IMR-90 (cell line): ENCODE results near the gene CCDC87. TPM values are rescaled to one million over a fixed set of nuclear protein-coding genes. Genes with fewer than 3 reads are reported as not detected.

Experiments
- ATAC-seq: fragments of 200-7000 bp; cut with Tn5 transposase; 2 replicates; pipeline ENCODE4 v1.9.1; 2020; ENCODE audit warnings: low read depth, mild to moderate bottlenecking, moderate library complexity
- BruUV-seq: library from RNA; stranded (reverse); fragments of 400-500 nt; replicated peaks from 2 replicates; lab custom pipeline; 2021; lab: Mats Ljungman, UMichigan
- CTCF ChIA-PET: fragments of 300-600 bp; formaldehyde crosslinking; extraction: SDS; loops from one replicate; lab custom pipeline; 2021; ENCODE audit warnings: antibody characterized with exemption; lab: Yijun Ruan, JAX
- POLR2A ChIA-PET: fragments of 300-600 bp; sonication (Branson Sonifier 250); formaldehyde crosslinking; loops from one replicate; lab custom pipeline; 2022; ENCODE audit warnings: antibody characterized with exemption; ENCODE audit not compliant: unreplicated experiment; lab: Charles Lee
- DNase-seq: peaks from one replicate; pipeline ENCODE4 v3.0.0; 2013
- H2AFZ ChIP-seq: replicated peaks from 2 replicates; pipeline ENCODE3; 2013; ENCODE audit warnings: low read length, mild to moderate bottlenecking; ENCODE audit not compliant: poor library complexity
- H2AK5ac ChIP-seq: 2 replicates; pipeline ENCODE4 v1.6.1; 2013; ENCODE audit warnings: low read depth, low read length, inconsistent platforms
- H2AK9ac ChIP-seq: replicated peaks from 2 replicates; pipeline ENCODE3; 2013; ENCODE audit warnings: mild to moderate bottlenecking, low read depth, low read length, moderate library complexity; ENCODE audit not compliant: poor library complexity
- H2BK120ac ChIP-seq: 2 replicates; pipeline ENCODE4 v1.6.1; 2013; ENCODE audit warnings: low read depth, low read length, inconsistent platforms
- H2BK15ac ChIP-seq: 3 replicates; pipeline ENCODE4 v1.6.1; 2013; ENCODE audit warnings: low read depth, low read length, inconsistent platforms
- H2BK20ac ChIP-seq: 2 replicates; pipeline ENCODE4 v1.6.1; 2013; ENCODE audit warnings: low read depth, mild to moderate bottlenecking, inconsistent platforms, low read length, moderate library complexity
- H2BK5ac ChIP-seq: 2 replicates; pipeline ENCODE4 v1.6.1; 2013; ENCODE audit warnings: mild to moderate bottlenecking, low read depth, low read length, inconsistent platforms; ENCODE audit not compliant: poor library complexity, severe bottlenecking
- H3K14ac ChIP-seq: replicated peaks from 2 replicates; pipeline ENCODE4 v1.6.1; 2013; ENCODE audit warnings: low read depth, low read length, inconsistent platforms
- H3K18ac ChIP-seq: 2 replicates; pipeline ENCODE4 v1.6.1; 2013; ENCODE audit warnings: low read depth, low read length, control low read depth
- H3K23ac ChIP-seq: 2 replicates; pipeline ENCODE4 v1.6.1; 2013; ENCODE audit warnings: low read depth, low read length, inconsistent platforms
- H3K27ac ChIP-seq: 2 replicates; pipeline ENCODE4 v1.5.1; 2013; ENCODE audit warnings: mild to moderate bottlenecking, control low read depth, low read length; ENCODE audit not compliant: insufficient read depth
- H3K27me3 ChIP-seq: 2 replicates; pipeline ENCODE4 v1.6.1; 2013; ENCODE audit warnings: low read length; ENCODE audit not compliant: control insufficient read depth, insufficient read depth
- H3K36me3 ChIP-seq: 2 replicates; pipeline ENCODE4 v1.6.1; 2013; ENCODE audit warnings: low read length, mixed read lengths; ENCODE audit not compliant: control insufficient read depth, insufficient read depth
- H3K4ac ChIP-seq: 2 replicates; pipeline ENCODE4 v1.6.1; 2013; ENCODE audit warnings: low read depth, low read length, inconsistent platforms
- H3K4me1 ChIP-seq: 2 replicates; pipeline ENCODE4 v1.6.1; 2013; ENCODE audit warnings: low read length, mixed read lengths; ENCODE audit not compliant: control insufficient read depth, insufficient read depth
- H3K4me2 ChIP-seq: 2 replicates; pipeline ENCODE4 v1.6.1; 2013; ENCODE audit warnings: low read depth, mild to moderate bottlenecking, control low read depth, low read length, moderate library complexity
- H3K4me3 ChIP-seq: 2 replicates; pipeline ENCODE4 v1.5.1; 2013; ENCODE audit warnings: low read depth, mild to moderate bottlenecking, control low read depth, low read length, moderate library complexity; ENCODE audit not compliant: insufficient read depth
- H3K56ac ChIP-seq: 2 replicates; pipeline ENCODE4 v1.6.1; 2013; ENCODE audit warnings: low read length, inconsistent platforms; ENCODE audit not compliant: insufficient read depth; ENCODE audit errors: extremely low read depth
- H3K79me1 ChIP-seq, 2 experiments: 2 replicates each; pipeline ENCODE4 v1.6.1; 2013; ENCODE audit warnings: low read length in 2 of 2, inconsistent platforms in 1 of 2, low read depth in 1 of 2
- H3K9ac ChIP-seq: 2 replicates; pipeline ENCODE4 v1.6.1; 2013; ENCODE audit warnings: low read depth, low read length, control low read depth
- H3K9me1 ChIP-seq: 2 replicates; pipeline ENCODE4 v1.6.1; 2013; ENCODE audit warnings: low read length, inconsistent platforms; ENCODE audit not compliant: insufficient read depth
- H3K9me3 ChIP-seq: 2 replicates; pipeline ENCODE4 v1.6.1; 2013; ENCODE audit warnings: low read length; ENCODE audit not compliant: control insufficient read depth, insufficient read depth
- H4K20me1 ChIP-seq: 2 replicates; pipeline ENCODE4 v1.6.1; 2013; ENCODE audit warnings: low read length, inconsistent platforms; ENCODE audit not compliant: insufficient read depth
- H4K5ac ChIP-seq: 2 replicates; pipeline ENCODE4 v1.6.1; 2013; ENCODE audit warnings: mild to moderate bottlenecking, low read depth, low read length, control low read depth
- H4K8ac ChIP-seq, 2 experiments: 2 replicates each; pipeline ENCODE4 v1.6.1; 2013; ENCODE audit warnings: low read depth in 2 of 2, low read length in 2 of 2, control low read depth in 1 of 2, inconsistent platforms in 1 of 2
- H4K91ac ChIP-seq: 2 replicates; pipeline ENCODE4 v1.6.1; 2013; ENCODE audit warnings: low read depth, low read length, inconsistent platforms; ENCODE audit not compliant: insufficient read depth
- BHLHE40 ChIP-seq: fragments of 150-350 bp; IDR thresholded peaks from 2 replicates; pipeline ENCODE4 v1.6.1; 2016; ENCODE audit warnings: mild to moderate bottlenecking, low read depth, low read length
- CEBPB ChIP-seq: IDR thresholded peaks from 2 replicates; pipeline ENCODE4 v1.6.1; 2012; ENCODE audit warnings: low read depth, low read length, improper control_type of control experiment
- CHD1 ChIP-seq: IDR thresholded peaks from 2 replicates; pipeline ENCODE4 v1.6.1; 2012; ENCODE audit warnings: low read depth, low read length, improper control_type of control experiment
- ELK1 ChIP-seq: fragments of 150-350 bp; IDR thresholded peaks from 2 replicates; pipeline ENCODE4 v1.6.1; 2016; ENCODE audit warnings: low read depth, mild to moderate bottlenecking, low read length, moderate library complexity, borderline replicate concordance
- FOS ChIP-seq: fragments of 150-350 bp; IDR thresholded peaks from 2 replicates; pipeline ENCODE4 v1.6.1; 2016; ENCODE audit warnings: low read depth, low read length
- MAFK ChIP-seq: IDR thresholded peaks from 2 replicates; pipeline ENCODE4 v1.6.1; 2012; ENCODE audit warnings: low read depth, low read length, improper control_type of control experiment
- MAZ ChIP-seq: IDR thresholded peaks from 2 replicates; pipeline ENCODE4 v1.6.1; 2012; ENCODE audit warnings: low read depth, mild to moderate bottlenecking, low read length, improper control_type of control experiment, moderate library complexity, borderline replicate concordance
- NFE2L2 ChIP-seq: fragments of 150-350 bp; IDR thresholded peaks from 2 replicates; pipeline ENCODE4 v1.6.1; 2016; ENCODE audit warnings: low read depth, mild to moderate bottlenecking, low read length
- RAD21 ChIP-seq: IDR thresholded peaks from 2 replicates; pipeline ENCODE4 v1.6.1; 2012; ENCODE audit warnings: low read length, improper control_type of control experiment
- RCOR1 ChIP-seq: IDR thresholded peaks from 2 replicates; pipeline ENCODE4 v1.6.1; 2012; ENCODE audit warnings: mild to moderate bottlenecking, low read length, improper control_type of control experiment; ENCODE audit not compliant: insufficient replicate concordance
- SMC3 ChIP-seq: fragments of 150-350 bp; IDR thresholded peaks from 2 replicates; pipeline ENCODE4 v1.6.1; 2016; ENCODE audit warnings: low read depth, mild to moderate bottlenecking, antibody characterized with exemption, low read length, moderate library complexity
- USF2 ChIP-seq: fragments of 150-350 bp; IDR thresholded peaks from 2 replicates; pipeline ENCODE4 v1.6.1; 2017; ENCODE audit warnings: mild to moderate bottlenecking, antibody characterized with exemption, low read length, low read depth
- WGBS, 2 experiments: methylation state at CpG; one replicate each; pipeline versions ENCODE4 v1.1.5 to v1.1.7; 2013; ENCODE audit warnings: missing lambda C conversion rate in 2 of 2; ENCODE audit not compliant: insufficient read length in 1 of 2; ENCODE audit errors: extremely low coverage in 2 of 2; 5-methylcytosine and 5-hydroxymethylcytosine counted together
- dilution Hi-C: fragments of 300-500 bp; cut with HindIII; formaldehyde crosslinking; loops from one replicate; pipeline ENCODE4 v1.14.3; 2018; ENCODE audit warnings: low sequenced_read_pairs; ENCODE audit not compliant: unreplicated experiment
- in situ Hi-C: fragments of 300-500 bp; cut with MboI; formaldehyde crosslinking; loops from 3 replicates; pipeline ENCODE4 v1.14.3; 2019; ENCODE audit warnings: low sequenced_read_pairs, inconsistent platforms, mixed read lengths
- intact Hi-C: fragments of 100-400 bp; cut with micrococcal nuclease; formaldehyde crosslinking; loops from 2 replicates; pipeline ENCODE4 v1.10.0; 2022
- polyA plus RNA-seq, 3 experiments: library from polyadenylated mRNA; depleted of rRNA; stranded (reverse); fragments of >200 nt; gene quantifications; 2 replicates each; pipeline ENCODE4 v1.2.3, GENCODE V29; 2012; ENCODE audit warnings: low replicate concordance in 1 of 3
- total RNA-seq: library from RNA; depleted of rRNA; stranded (reverse); fragments of >200 nt; gene quantifications from 2 replicates; pipeline ENCODE4 v1.2.3, GENCODE V29; 2012

Gene CCDC87
- total and polyA plus RNA-seq, 2 of the 4 experiments (the other 2 are of a cell fraction): 0.18 to 0.19 TPM

- no peak for TF ChIP-seq CHD1
Measured at GRCh38 chr11:66561178-66561974, 31.5 kb downstream of the CCDC87 start (continued).

GRCh38 chr11:66559866-66560676 lies 32.8 kb downstream of the CCDC87 start:
- Histone ChIP-seq H3K4me2 (no peak overlapping the region), H4K5ac (no peak overlapping the region), H3K9me1 (peaks cover 4% of the 10 kb centered on the region; the same call in 1 of the 2 replicates), H3K23ac (no peak overlapping the region), H2BK15ac (no peak overlapping the region), H3K4me1 (peaks cover 2% of the 10 kb centered on the region; the same call in 1 of the 2 replicates), H2AK9ac (no peak overlapping the region), H4K20me1 (no peaks in the 10 kb centered on the region), H2BK120ac (no peak overlapping the region), H3K27me3 (peaks cover 29% of the 10 kb centered on the region), H2BK20ac (no peak overlapping the region), H3K9me3 (no peaks in the 10 kb centered on the region), H3K4me3 (no peak overlapping the region), H3K18ac (no peak overlapping the region), H3K4ac (no peak overlapping the region), H4K8ac (no peak overlapping the region), H2AFZ (peak overlapping the region; percentile 5), H3K56ac (no peak overlapping the region), H2BK5ac (no peak overlapping the region), H3K14ac (no peak overlapping the region), H4K91ac (no peak overlapping the region), H3K27ac (no peak overlapping the region), H2AK5ac (no peak overlapping the region), H3K9ac (no peak overlapping the region), H3K79me1 (no peaks in the 10 kb centered on the region), H3K36me3 (no peaks in the 10 kb centered on the region)
- DNase-seq (no peak), ATAC-seq (no peak)
- dilution Hi-C loops: no loop called here
- BruUV-seq: no TSS peak
- in situ Hi-C loops: no loop called here
- CTCF ChIA-PET: no interaction called here
- WGBS, 2 experiments: 74% methylated on average over 9 of the region's 27 CpGs; no CpG with 5 or more reads in 1 of the 2 experiments
- POLR2A ChIA-PET: no interaction called here
- intact Hi-C loops: no loop called here
- no peak for TF ChIP-seq CHD1
- no peak for TF ChIP-seq CEBPB
- TF ChIP-seq SMC3: no peak
- TF ChIP-seq USF2: no peak
- TF ChIP-seq RAD21: no peak
- TF ChIP-seq FOS: no peak
- no peak for TF ChIP-seq NFE2L2
- TF ChIP-seq MAFK: no peak
- no peak for TF ChIP-seq RCOR1
- TF ChIP-seq MAZ: no peak
- TF ChIP-seq ELK1: no peak
- no peak for TF ChIP-seq BHLHE40
